BLaER1 (cell line): Measurements from ENCODE around the gene XCL1.
"Not testable (repeated sequence)": the region's sequence is repeated elsewhere in the genome, so short reads cannot be mapped to it uniquely, and the experiment has no call there.

ENCODE experiments used
- H3K27ac ChIP-seq: shearing (Covaris generic); formaldehyde crosslinking; 2 replicates; pipeline ENCODE4 v1.8.1; 2022
- H3K27me3 ChIP-seq: shearing (Covaris generic); formaldehyde crosslinking; 2 replicates; pipeline ENCODE4 v1.8.1; 2022
- H3K36me3 ChIP-seq: shearing (Covaris generic); formaldehyde crosslinking; 2 replicates; pipeline ENCODE4 v1.8.1; 2022
- H3K4me1 ChIP-seq: shearing (Covaris generic); formaldehyde crosslinking; 2 replicates; pipeline ENCODE4 v1.8.1; 2022
- H3K4me2 ChIP-seq: shearing (Covaris generic); formaldehyde crosslinking; 2 replicates; pipeline ENCODE4 v1.8.1; 2022
- H3K4me3 ChIP-seq: shearing (Covaris generic); formaldehyde crosslinking; 2 replicates; pipeline ENCODE4 v1.8.1; 2022
- H3K9ac ChIP-seq: shearing (Covaris generic); formaldehyde crosslinking; 2 replicates; pipeline ENCODE4 v1.8.1; 2022
- H3K9me3 ChIP-seq: shearing (Covaris generic); formaldehyde crosslinking; 2 replicates; pipeline ENCODE4 v1.8.1; 2022
- H4K20me1 ChIP-seq: shearing (Covaris generic); formaldehyde crosslinking; 2 replicates; pipeline ENCODE4 v1.8.1; 2022
- Cebpa-rat ChIP-seq: shearing (Covaris generic); IDR thresholded peaks from 2 replicates; pipeline ENCODE4 v1.8.1; 2022

The XCL1 gene

DNA sequence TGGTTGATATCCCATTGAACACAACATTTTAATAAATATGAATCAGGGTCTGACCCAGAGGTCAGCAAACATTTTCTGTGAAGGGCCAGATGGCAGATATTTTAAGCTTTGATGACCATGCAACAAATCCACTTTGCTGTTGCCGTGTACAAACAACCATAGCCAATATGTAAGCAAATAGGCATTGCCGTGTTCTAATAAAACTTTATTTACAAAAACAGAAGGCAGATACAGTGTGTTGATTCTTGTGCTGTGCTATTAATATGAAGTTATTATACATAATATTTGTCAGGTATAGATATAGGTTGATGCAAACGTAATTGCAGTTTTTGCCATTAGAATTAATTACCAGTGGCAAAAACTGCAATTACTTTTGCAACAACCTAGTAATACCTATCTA lies 8.8 kb upstream of the XCL1 start:
- Histone ChIP-seq H3K27me3 (no peaks in the 10 kb centered on the region), H3K36me3 (no peaks in the 10 kb centered on the region), H3K4me3 (no peak overlapping the region), H3K9me3 (no peaks in the 10 kb centered on the region), H3K9ac (no peak overlapping the region), H3K4me1 (no peaks in the 10 kb centered on the region), H4K20me1 (no peaks in the 10 kb centered on the region), H3K4me2 (no peak overlapping the region), H3K27ac (no peak overlapping the region)
- no peak for TF ChIP-seq Cebpa-rat

GRCh38 chr1:168568346-168568745 lies 8.1 kb upstream of the XCL1 start:
- Histone ChIP-seq H3K4me1 (no peaks in the 10 kb centered on the region), H3K4me3 (no peak overlapping the region), H3K27me3 (no peaks in the 10 kb centered on the region), H3K4me2 (no peak overlapping the region), H3K36me3 (no peaks in the 10 kb centered on the region), H4K20me1 (no peaks in the 10 kb centered on the region), H3K27ac (no peak overlapping the region), H3K9ac (no peak overlapping the region), H3K9me3 (no peaks in the 10 kb centered on the region)
- TF ChIP-seq Cebpa-rat: no peak

DNA sequence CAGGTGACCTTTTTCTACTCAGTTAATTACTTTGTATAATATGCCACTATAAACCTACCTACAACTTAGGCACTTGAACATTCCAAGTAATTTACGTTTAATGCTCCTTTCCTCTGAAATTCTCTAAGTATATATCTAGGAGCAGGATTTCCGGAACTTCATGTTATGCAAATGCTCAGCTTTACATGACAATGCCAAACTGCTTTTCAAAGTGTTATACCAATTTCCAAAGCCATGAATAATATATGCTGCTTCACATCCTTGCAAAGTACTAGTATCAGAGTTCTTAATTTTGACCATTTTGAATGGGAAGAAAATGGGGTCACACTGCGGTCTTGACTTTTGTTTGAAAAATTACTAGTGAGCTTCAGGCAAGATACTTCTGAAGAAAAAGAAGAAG lies 5.8 kb upstream of the XCL1 start:
- Histone ChIP-seq H3K4me2 (no peak overlapping the region), H3K9me3 (no peaks in the 10 kb centered on the region), H3K27ac (no peak overlapping the region), H3K4me3 (no peak overlapping the region), H3K9ac (no peak overlapping the region), H3K4me1 (no peaks in the 10 kb centered on the region), H3K36me3 (no peaks in the 10 kb centered on the region), H3K27me3 (no peaks in the 10 kb centered on the region), H4K20me1 (no peaks in the 10 kb centered on the region)
- no peak for TF ChIP-seq Cebpa-rat

DNA sequence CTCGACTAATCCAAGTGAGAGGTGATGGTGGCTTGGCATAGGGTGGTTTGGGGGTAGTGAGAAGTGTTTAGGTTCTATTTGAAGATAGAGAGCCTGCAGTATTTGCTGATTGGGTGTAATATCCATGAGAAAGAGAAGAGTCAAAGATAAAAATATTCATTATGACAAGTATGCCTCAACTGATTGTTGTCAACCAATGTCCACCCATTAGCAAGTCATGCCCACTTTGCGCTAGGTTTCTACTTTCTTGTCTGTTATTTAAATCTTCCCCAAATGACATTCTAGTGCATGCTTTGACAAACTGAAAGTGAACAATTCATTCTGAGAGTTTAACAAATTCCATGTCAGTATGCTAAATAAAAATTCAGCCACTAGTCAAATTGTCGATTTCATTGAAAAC lies 3.8 kb upstream of the XCL1 start:
- Histone ChIP-seq H3K4me1 (no peaks in the 10 kb centered on the region), H3K27me3 (no peaks in the 10 kb centered on the region), H3K36me3 (no peaks in the 10 kb centered on the region), H3K9ac (no peak overlapping the region), H3K4me2 (no peak overlapping the region), H3K9me3 (no peaks in the 10 kb centered on the region), H3K27ac (no peak overlapping the region), H4K20me1 (no peaks in the 10 kb centered on the region), H3K4me3 (no peak overlapping the region)
- TF ChIP-seq Cebpa-rat: no peak

GRCh38 chr1:168574234-168574633 lies 2.2 kb upstream of the XCL1 start:
- H3K4me1 ChIP-seq, H3K27ac ChIP-seq, H3K36me3 ChIP-seq, H3K9ac ChIP-seq, H4K20me1 ChIP-seq, H3K27me3 ChIP-seq, H3K4me3 ChIP-seq, H3K4me2 ChIP-seq, H3K9me3 ChIP-seq: not testable (repeated sequence)

- not testable (repeated sequence) for H3K4me2 ChIP-seq, H4K20me1 ChIP-seq, H3K27ac ChIP-seq, H3K27me3 ChIP-seq, H3K9me3 ChIP-seq, H3K4me3 ChIP-seq, H3K36me3 ChIP-seq, H3K9ac ChIP-seq, H3K4me1 ChIP-seq
These were observed 2.3 kb downstream of the XCL1 start for GRCh38 chr1:168578531-168579185.

- not testable (repeated sequence) for H3K4me1 ChIP-seq, H3K27ac ChIP-seq, H3K4me2 ChIP-seq, H3K9me3 ChIP-seq, H3K36me3 ChIP-seq, H3K4me3 ChIP-seq, H3K27me3 ChIP-seq, H3K9ac ChIP-seq, H4K20me1 ChIP-seq
These were observed 3.9 kb downstream of the XCL1 start for GRCh38 chr1:168580290-168580689.

DNA sequence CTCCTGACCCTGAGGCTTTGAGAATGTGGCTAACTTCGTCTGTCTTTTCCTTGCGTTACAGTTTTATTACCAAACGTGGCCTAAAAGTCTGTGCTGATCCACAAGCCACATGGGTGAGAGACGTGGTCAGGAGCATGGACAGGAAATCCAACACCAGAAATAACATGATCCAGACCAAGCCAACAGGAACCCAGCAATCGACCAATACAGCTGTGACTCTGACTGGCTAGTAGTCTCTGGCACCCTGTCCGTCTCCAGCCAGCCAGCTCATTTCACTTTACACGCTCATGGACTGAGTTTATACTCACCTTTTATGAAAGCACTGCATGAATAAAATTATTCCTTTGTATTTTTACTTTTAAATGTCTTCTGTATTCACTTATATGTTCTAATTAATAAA lies 4.6 kb downstream of the XCL1 start:
- not testable (repeated sequence) for H3K27ac ChIP-seq, H3K4me3 ChIP-seq, H3K36me3 ChIP-seq, H3K9ac ChIP-seq, H4K20me1 ChIP-seq, H3K27me3 ChIP-seq, H3K4me2 ChIP-seq, H3K9me3 ChIP-seq
- H3K4me1 ChIP-seq: peaks cover 13% of the 10 kb centered on the region

- TF ChIP-seq Cebpa-rat: no peak
- Histone ChIP-seq H3K4me2 (no peak overlapping the region), H3K4me1 (peaks cover 14% of the 10 kb centered on the region), H3K9me3 (peaks cover 3% of the 10 kb centered on the region), H3K27ac (no peak overlapping the region), H3K36me3 (no peaks in the 10 kb centered on the region), H4K20me1 (no peaks in the 10 kb centered on the region), H3K4me3 (no peak overlapping the region), H3K27me3 (no peaks in the 10 kb centered on the region), H3K9ac (no peak overlapping the region)
These were observed 5.6 kb downstream of the XCL1 start for GRCh38 chr1:168581817-168582572.

GRCh38 chr1:168582688-168583336 lies 6.4 kb downstream of the XCL1 start:
- Histone ChIP-seq H3K9me3 (peaks cover 9% of the 10 kb centered on the region), H3K4me1 (peaks cover 14% of the 10 kb centered on the region), H4K20me1 (no peaks in the 10 kb centered on the region), H3K4me3 (no peak overlapping the region), H3K9ac (no peak overlapping the region), H3K4me2 (no peak overlapping the region), H3K27me3 (no peaks in the 10 kb centered on the region), H3K36me3 (no peaks in the 10 kb centered on the region), H3K27ac (no peak overlapping the region)
- TF ChIP-seq Cebpa-rat: no peak
